Hematopoietic multipotent progenitor cell treated with erythropoietin and hydrocortisone succinate and interleukin-3 and kit ligand, for 4 days (in vitro differentiated cells): Measurements from ENCODE around the gene SPACA4.
"Not testable (repeated sequence)": the region's sequence is repeated elsewhere in the genome, so short reads cannot be mapped to it uniquely, and the experiment has no call there.

Experiments used
- DNase-seq: peaks from one replicate; pipeline ENCODE4 v3.0.0-alpha.2; 2015

SPACA4 gene

DNA sequence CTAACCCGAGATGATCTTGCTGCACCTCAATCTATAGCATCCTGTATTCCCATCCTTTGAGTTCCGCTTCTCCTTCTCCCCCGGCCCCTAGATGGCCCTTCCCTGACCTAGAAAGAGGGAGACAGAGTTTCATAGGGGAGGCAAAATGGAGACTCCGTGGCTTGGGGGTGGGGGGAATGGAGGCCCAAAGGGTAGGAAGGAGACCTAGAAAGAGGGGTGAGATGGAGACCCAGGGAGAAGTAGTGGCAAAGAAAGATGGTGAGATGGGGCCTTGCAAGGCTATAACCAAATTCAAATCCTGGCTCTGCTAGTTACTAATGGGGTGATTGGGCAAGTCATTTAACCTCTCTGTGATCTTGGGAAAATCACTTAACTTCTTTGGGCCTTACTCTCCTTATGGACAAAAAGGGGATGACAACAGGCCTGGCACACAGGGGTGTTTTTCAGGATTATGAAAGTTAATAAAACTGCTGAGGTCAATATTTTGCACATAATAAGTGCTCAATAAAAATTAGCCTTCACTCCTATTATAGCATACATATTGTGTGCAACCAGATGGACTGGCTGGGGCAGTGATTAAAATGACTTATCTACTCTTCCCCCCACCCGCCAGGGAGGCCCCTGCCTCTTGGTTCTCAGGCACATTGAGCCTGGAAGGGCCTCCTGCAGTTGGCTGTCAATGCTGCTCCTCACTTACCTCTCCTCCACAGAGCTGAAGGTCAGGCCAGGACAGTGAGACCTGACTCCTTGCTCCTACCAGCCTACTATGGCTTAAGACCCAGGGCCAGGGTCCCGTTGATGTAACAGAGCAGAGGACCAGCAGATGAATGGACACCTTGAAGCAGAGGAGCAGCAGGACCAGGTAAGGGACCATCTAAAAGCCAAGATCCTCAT lies 13.4 kb downstream of the SPACA4 start:
- peak; percentile 54 for DNase-seq

GRCh38 chr19:48623556-48624066 lies 17.1 kb downstream of the SPACA4 start:
- DNase-seq: no peak

GRCh38 chr19:48624067-48624594 lies 17.6 kb downstream of the SPACA4 start:
- peak; percentile 99 for DNase-seq

- DNase-seq: no peak
These were observed 18.5 kb downstream of the SPACA4 start for GRCh38 chr19:48624791-48625723.

- no peak for DNase-seq
These were observed 19.4 kb downstream of the SPACA4 start for GRCh38 chr19:48625891-48626327.

GRCh38 chr19:48627201-48627864 lies 20.8 kb downstream of the SPACA4 start:
- DNase-seq: no peak

DNA sequence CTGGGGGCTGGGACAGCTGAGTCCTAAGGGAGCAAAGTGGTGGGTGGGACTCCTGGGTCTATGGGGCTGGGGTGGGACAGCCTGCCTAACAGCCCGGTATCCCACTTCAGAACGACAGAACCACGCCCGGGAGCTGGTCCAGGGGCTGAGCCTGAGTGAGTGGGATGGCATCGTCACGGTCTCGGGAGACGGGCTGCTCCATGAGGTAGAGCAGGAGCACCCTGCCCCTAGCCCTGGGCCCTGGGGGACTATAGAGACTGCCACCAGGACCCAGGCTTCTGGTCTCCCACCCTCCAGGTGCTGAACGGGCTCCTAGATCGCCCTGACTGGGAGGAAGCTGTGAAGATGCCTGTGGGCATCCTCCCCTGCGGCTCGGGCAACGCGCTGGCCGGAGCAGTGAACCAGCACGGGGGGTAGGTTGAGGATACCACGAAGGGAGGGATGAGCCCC lies 21.3 kb downstream of the SPACA4 start:
- DNase-seq: no peak

GRCh38 chr19:48628486-48629296 lies 22.1 kb downstream of the SPACA4 start:
- no peak for DNase-seq

DNA sequence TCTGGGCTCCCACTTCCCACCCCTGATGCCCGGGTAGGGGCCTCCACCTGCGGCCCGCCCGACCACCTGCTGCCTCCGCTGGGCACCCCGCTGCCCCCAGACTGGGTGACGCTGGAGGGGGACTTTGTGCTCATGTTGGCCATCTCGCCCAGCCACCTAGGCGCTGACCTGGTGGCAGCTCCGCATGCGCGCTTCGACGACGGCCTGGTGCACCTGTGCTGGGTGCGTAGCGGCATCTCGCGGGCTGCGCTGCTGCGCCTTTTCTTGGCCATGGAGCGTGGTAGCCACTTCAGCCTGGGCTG lies 22.7 kb downstream of the SPACA4 start:
- DNase-seq: no peak

DNA sequence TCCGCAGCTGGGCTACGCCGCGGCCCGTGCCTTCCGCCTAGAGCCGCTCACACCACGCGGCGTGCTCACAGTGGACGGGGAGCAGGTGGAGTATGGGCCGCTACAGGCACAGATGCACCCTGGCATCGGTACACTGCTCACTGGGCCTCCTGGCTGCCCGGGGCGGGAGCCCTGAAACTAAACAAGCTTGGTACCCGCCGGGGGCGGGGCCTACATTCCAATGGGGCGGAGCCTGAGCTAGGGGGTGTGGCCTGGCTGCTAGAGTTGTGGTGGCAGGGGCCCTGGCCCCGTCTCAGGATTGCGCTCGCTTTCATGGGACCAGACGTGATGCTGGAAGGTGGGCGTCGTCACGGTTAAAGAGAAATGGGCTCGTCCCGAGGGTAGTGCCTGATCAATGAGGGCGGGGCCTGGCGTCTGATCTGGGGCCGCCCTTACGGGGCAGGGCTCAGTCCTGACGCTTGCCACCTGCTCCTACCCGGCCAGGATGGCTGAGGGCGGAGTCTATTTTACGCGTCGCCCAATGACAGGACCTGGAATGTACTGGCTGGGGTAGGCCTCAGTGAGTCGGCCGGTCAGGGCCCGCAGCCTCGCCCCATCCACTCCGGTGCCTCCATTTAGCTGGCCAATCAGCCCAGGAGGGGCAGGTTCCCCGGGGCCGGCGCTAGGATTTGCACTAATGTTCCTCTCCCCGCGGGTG lies 23.2 kb downstream of the SPACA4 start:
- DNase-seq: peak; percentile 57

DNA sequence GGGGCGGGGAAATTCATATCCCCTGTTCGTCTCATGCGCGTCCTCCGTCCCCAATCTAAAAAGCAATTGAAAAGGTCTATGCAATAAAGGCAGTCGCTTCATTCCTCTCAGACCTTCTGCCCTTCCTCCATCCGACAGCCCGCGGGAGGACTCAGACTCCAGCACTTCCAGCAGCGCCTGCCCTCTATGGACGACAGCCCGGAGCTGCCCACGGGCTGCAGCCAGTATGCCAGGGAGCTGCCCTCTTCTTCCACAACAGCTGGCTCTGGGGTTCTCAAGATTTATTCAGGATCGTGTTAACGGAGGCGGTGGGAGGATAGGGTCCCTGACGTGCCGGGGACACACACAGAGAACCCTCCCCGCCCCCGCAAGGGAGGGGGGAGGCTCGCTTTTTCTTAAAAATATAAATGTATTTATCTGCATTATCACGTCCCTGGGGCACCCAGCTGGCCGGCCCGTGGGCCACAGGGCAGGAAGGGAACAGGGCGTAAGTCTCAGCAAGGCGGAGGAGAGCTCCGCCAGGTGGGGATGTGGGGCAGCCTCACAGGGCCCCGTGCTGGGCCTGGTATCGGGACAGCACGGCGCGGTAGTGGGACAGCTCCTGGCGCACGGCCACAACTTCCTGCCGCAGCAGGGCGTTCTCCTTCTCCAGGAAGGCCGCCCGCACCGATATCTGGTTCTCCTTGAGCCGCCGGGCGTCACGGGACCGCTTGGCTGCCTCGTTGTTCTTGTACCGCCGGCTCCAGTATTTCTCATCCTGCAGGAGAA lies 23.9 kb downstream of the SPACA4 start:
- DNase-seq: peak; percentile 94

DNA sequence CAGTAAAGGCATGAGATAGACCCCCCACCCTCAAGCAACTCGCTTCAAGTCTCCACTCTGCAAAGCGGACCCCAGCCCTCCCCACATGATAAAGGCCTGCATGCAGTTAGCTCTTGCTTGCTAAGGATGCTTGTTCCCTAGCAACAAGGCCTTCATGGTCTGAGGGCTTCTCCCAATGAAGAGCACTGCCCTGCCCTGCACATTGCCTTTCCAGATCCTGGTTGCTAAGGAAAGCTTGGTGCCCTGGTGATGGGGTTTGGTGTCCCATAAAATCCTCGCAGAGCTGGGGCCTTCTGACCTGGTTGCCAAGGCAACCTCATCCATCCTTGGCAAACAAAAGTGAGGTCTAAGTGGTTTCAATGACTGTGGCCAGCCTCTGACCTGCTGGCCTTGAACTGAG lies 24.7 kb downstream of the SPACA4 start:
- DNase-seq: peak; percentile 57

- not testable (repeated sequence) for DNase-seq
These were observed 25.7 kb downstream of the SPACA4 start for GRCh38 chr19:48632286-48632685.

DNA sequence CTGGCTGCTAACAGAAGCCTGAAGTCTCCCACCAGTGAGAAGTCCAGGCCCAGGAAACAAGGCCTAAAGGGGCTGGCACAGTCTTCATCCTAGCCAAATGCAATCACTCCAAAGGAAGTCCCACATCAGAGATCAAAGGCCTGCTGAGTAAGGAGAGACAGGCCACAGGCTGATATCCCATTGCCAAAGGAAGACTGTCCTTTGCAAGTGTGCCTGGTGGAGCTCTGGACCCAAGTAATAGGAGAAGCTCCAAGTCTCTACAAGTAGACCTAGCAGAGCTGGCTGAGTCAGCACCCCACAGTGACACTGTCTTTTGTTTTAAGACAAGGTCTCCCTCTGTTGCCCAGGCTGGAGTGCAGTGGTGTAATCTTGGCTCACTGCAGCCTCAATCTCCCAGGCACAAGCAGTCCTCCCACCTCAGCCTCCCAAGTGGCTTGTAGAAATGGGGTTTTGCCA lies 26.2 kb downstream of the SPACA4 start:
- DNase-seq: peak; percentile 67

GRCh38 chr19:48633148-48634035 lies 26.9 kb downstream of the SPACA4 start:
- no peak for DNase-seq

- no peak for DNase-seq
These were observed 27.4 kb downstream of the SPACA4 start for GRCh38 chr19:48634036-48634342.

GRCh38 chr19:48634424-48635262 lies 28.1 kb downstream of the SPACA4 start:
- DNase-seq: peak; percentile 99

- peak; percentile 85 for DNase-seq
These were observed 28.9 kb downstream of the SPACA4 start for GRCh38 chr19:48635263-48635965.
